ENCODE measurements around the gene PTPRN2. TPM values are rescaled to one million over a fixed set of nuclear protein-coding genes. Genes with fewer than 3 reads are reported as not detected.
"Not testable (repeated sequence)": the region's sequence is repeated elsewhere in the genome, so short reads cannot be mapped to it uniquely, and the experiment has no call there.

The PTPRN2 gene
- total and polyA plus RNA-seq, 7 donors = 3.2 to 7.1 (median 5.5) TPM

DNA sequence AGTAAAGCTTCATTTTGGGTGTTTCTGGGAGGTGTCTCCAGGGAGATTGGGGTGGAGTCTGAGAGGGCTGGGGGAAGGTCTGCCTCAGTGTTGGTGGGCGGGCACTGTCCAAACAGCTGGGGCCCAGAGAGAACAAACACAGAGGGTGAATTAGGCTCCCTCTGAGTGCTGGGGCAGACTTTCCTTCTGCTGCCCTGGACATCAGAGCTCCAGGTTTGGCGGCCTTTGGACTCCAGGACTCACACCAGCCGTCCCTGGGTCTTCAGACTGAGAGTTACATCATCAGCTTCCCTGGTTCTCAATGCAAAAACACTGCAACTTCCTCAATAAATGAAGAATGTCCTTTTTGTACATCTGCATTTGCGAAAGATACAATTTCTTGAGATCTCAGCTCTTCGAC, 427.4 kb downstream of the PTPRN2 start:
- Histone ChIP-seq H3K36me3 (no peaks in the 10 kb centered on the region), H3K27ac (no peak overlapping the region), H3K4me1 (no peaks in the 10 kb centered on the region), H3K27me3 (no peaks in the 10 kb centered on the region), H3K9me3 (peaks cover 0 to 3% (median 0%) of the 10 kb centered on the region in 4 donors), H3K4me3 (no peak overlapping the region)
- intact Hi-C loops (cut with DNase I) = no loop called here
- no peak for DNase-seq
- TF ChIP-seq POLR2A (IDR thresholded peaks at IDR 0.05) (no peak), POLR2AphosphoS5 (IDR thresholded peaks at IDR 0.05) (no peak), EP300 (IDR thresholded peaks at IDR 0.05) (no peak)
- TF ChIP-seq, protein P1, sequence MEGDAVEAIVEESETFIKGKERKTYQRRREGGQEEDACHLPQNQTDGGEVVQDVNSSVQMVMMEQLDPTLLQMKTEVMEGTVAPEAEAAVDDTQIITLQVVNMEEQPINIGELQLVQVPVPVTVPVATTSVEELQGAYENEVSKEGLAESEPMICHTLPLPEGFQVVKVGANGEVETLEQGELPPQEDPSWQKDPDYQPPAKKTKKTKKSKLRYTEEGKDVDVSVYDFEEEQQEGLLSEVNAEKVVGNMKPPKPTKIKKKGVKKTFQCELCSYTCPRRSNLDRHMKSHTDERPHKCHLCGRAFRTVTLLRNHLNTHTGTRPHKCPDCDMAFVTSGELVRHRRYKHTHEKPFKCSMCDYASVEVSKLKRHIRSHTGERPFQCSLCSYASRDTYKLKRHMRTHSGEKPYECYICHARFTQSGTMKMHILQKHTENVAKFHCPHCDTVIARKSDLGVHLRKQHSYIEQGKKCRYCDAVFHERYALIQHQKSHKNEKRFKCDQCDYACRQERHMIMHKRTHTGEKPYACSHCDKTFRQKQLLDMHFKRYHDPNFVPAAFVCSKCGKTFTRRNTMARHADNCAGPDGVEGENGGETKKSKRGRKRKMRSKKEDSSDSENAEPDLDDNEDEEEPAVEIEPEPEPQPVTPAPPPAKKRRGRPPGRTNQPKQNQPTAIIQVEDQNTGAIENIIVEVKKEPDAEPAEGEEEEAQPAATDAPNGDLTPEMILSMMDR (IDR thresholded peaks at IDR 0.05) = no peak
- 37 to 68% methylated on average over 5 of the region's 5 CpGs for WGBS, 2 donors

DNA sequence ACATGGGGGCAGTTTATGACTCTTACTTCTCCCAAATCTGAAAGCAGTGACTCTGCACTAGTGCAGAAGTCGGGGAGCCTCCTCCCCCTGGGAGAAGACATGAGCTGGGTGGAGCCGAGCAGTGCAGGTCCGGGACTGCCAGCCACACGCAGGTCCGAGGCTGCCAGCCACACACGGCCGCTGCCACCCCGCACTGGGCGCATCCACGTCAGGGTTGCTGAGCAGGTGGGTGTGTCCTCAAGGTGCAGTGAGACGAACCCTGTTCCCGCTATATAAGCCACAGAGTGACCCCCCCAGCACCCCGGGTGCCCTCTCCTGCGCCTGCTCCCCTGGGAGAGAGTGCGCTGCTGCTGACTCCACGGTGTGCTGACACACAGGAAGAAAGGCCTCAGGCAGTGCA, 430.2 kb downstream of the PTPRN2 start:
- DNase-seq = no peak
- no peaks in the 10 kb centered on the region for H3K27me3 ChIP-seq
- no peak overlapping the region for H3K27ac ChIP-seq
- H3K4me3 ChIP-seq = no peak overlapping the region
- TF ChIP-seq EP300 (IDR thresholded peaks at IDR 0.05) = no peak
- TF ChIP-seq, protein P1 (IDR thresholded peaks at IDR 0.05) = no peak
- no peak for TF ChIP-seq POLR2A (IDR thresholded peaks at IDR 0.05)
- TF ChIP-seq POLR2AphosphoS5 (IDR thresholded peaks at IDR 0.05) = no peak
- H3K36me3 ChIP-seq = no peaks in the 10 kb centered on the region
- H3K9me3 ChIP-seq = peaks cover 0 to 3% (median 0%) of the 10 kb centered on the region in 4 donors
- intact Hi-C loops (cut with DNase I) = no loop called here
- 84 to 90% methylated on average over 16 of the region's 16 CpGs for WGBS, 2 donors
- H3K4me1 ChIP-seq = no peaks in the 10 kb centered on the region

DNA sequence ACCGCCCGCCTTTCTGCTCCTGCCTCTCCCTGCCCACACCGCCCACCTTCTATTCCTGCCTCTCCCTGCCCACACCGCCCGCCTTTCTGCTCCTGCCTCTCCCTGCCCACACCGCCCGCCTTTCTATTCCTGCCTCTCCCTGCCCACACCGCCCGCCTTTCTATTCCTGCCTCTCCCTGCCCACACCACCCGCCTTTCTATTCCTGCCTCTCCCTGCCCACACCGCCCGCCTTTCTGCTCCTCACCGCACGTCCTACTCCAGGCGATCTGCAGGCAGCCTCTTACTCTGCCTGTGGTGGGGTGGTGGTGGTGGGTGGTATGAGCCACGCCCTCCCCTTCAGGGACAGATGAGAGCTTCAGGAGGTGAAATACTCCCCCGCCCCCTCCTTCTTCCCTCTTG, 436.4 kb downstream of the PTPRN2 start:
- H3K4me3 ChIP-seq; intact Hi-C loops (cut with DNase I); H3K9me3 ChIP-seq; H3K27ac ChIP-seq; H3K4me1 ChIP-seq; H3K36me3 ChIP-seq; H3K27me3 ChIP-seq: not testable (repeated sequence)
- 69 to 71% methylated on average over 16 to 17 of the region's 17 CpGs for WGBS, 2 donors
- DNase-seq = peak; percentile 80

DNA sequence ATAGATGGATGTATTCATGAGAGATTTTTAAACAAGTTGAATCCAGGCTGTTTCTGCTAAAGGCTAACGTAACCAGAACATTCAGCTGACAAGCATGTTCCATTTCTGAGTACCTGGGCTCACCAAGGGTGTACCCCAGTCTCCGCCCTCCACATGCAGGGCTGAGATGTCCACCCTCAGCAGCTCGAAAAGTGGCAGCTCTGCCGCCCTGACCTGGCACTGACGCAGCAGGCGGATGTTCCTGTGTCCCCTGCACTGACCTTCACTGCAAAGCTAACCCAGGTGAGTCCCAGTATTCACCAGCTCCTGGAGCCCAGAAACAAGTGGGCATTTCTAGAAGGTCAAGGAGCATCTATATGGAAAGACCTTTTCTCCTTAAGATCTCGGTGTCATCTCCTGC, 437.4 kb downstream of the PTPRN2 start:
- Histone ChIP-seq H3K9me3 (no peaks in the 10 kb centered on the region), H3K4me3 (no peak overlapping the region), H3K36me3 (no peaks in the 10 kb centered on the region), H3K27ac (no peak overlapping the region), H3K4me1 (no peaks in the 10 kb centered on the region), H3K27me3 (no peaks in the 10 kb centered on the region)
- WGBS, 2 donors = 93 to 94% methylated on average over 7 of the region's 7 CpGs
- intact Hi-C loops (cut with DNase I) = no loop called here
- no peak for DNase-seq
- TF ChIP-seq EP300 (IDR thresholded peaks at IDR 0.05) = no peak
- TF ChIP-seq, protein P1 (IDR thresholded peaks at IDR 0.05) = no peak

DNA sequence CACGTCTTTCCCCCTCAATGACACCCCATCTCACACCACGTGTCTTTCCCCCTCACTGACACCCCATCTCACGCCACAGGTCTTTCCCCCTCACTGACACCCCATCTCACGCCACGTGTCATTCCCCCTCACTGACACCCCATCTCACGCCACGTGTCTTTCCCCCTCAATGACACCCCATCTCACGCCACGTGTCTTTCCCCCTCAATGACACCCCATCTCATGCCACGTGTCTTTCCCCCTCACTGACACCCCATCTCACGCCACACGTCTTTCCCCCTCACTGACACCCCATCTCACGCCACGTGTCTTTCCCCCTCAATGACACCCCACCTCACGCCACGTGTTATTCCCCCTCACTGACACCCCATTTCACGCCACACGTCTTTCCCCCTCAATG, 440.2 kb downstream of the PTPRN2 start:
- H3K4me3 ChIP-seq; H3K9me3 ChIP-seq; DNase-seq; intact Hi-C loops (cut with DNase I); H3K4me1 ChIP-seq; H3K36me3 ChIP-seq; H3K27ac ChIP-seq; H3K27me3 ChIP-seq: not testable (repeated sequence)
- 85 to 91% methylated on average over 17 to 18 of the region's 18 CpGs for WGBS, 2 donors

DNA sequence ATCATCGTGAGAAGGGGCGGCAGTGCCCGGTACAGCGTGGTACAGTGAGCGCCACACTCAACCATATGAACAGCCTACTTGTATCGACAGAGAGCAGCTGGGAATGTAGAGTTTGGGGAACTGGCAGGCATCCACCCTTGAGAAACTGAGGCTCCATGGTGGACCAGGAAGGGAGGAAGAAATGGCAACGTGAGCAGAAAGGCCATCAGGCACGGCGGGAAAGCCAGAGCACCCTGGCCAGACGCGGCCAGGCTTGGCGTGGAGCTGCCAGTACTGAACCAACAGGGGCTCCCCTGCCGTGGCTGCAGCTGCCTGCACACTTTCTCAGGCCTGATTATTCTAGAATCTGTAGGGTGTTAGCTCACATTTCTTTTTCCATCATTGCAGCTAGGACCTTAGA, 442.3 kb downstream of the PTPRN2 start:
- no peak overlapping the region for H3K27ac ChIP-seq
- TF ChIP-seq POLR2AphosphoS5 (IDR thresholded peaks at IDR 0.05) = no peak
- no peak for TF ChIP-seq POLR2A (IDR thresholded peaks at IDR 0.05)
- TF ChIP-seq EP300 (IDR thresholded peaks at IDR 0.05) = no peak
- TF ChIP-seq, protein P1 (IDR thresholded peaks at IDR 0.05) = no peak
- 91 to 93% methylated on average over 13 of the region's 13 CpGs for WGBS, 2 donors
- H3K27me3 ChIP-seq = no peaks in the 10 kb centered on the region
- no peaks in the 10 kb centered on the region for H3K9me3 ChIP-seq
- H3K36me3 ChIP-seq = no peaks in the 10 kb centered on the region
- H3K4me3 ChIP-seq = no peak overlapping the region
- intact Hi-C loops (cut with DNase I) = no loop called here
- no peaks in the 10 kb centered on the region for H3K4me1 ChIP-seq
- no peak for DNase-seq

All from sigmoid colon (tissue), 7 donors.